Measurements from ENCODE around the gene MT1M.
A peak's percentile ranks its signal among the peaks of the same experiment; 100 is the strongest.
"Not testable (repeated sequence)": the region's sequence is repeated elsewhere in the genome, so short reads cannot be mapped to it uniquely, and the experiment has no call there.

MT1M gene

GRCh38 chr16:56632156-56632847 lies at the start of gene MT1M:
MT1M (plus strand) TSS chr16:56632659; CDS start chr16:56632732, 73 bp downstream.
- DNase-seq (ENCODE audit: low read depth, low spot score) = peak; percentile 45

- DNase-seq (ENCODE audit: low read depth, low spot score) = not testable (repeated sequence)
Measured at GRCh38 chr16:56582911-56583310, 49.5 kb upstream of the MT1M start.

GRCh38 chr16:56583351-56584168 lies 48.9 kb upstream of the MT1M start:
- no peak for DNase-seq (ENCODE audit: low read depth, low spot score)

GRCh38 chr16:56584276-56584675 lies 48.2 kb upstream of the MT1M start:
- no peak for DNase-seq (ENCODE audit: low read depth, low spot score)

DNA sequence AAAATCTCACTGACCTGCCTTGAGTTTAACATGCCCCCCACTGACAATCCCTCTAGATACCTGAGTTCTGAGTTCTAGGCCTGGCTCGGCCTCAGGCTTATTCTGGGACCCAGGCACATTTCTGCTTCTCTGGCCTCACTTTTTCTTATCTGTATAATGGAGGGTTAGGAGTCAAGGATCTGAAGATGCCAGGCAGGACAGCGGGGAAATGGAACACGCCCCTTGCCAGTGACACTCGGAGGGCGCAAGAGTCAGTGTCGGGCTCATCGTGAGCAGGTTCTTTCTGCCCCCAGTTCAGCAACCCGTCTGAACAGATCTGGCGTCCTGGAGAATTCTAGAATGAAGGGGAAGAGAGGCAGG lies 43.7 kb upstream of the MT1M start:
- DNase-seq (ENCODE audit: low read depth, low spot score) = no peak

DNA sequence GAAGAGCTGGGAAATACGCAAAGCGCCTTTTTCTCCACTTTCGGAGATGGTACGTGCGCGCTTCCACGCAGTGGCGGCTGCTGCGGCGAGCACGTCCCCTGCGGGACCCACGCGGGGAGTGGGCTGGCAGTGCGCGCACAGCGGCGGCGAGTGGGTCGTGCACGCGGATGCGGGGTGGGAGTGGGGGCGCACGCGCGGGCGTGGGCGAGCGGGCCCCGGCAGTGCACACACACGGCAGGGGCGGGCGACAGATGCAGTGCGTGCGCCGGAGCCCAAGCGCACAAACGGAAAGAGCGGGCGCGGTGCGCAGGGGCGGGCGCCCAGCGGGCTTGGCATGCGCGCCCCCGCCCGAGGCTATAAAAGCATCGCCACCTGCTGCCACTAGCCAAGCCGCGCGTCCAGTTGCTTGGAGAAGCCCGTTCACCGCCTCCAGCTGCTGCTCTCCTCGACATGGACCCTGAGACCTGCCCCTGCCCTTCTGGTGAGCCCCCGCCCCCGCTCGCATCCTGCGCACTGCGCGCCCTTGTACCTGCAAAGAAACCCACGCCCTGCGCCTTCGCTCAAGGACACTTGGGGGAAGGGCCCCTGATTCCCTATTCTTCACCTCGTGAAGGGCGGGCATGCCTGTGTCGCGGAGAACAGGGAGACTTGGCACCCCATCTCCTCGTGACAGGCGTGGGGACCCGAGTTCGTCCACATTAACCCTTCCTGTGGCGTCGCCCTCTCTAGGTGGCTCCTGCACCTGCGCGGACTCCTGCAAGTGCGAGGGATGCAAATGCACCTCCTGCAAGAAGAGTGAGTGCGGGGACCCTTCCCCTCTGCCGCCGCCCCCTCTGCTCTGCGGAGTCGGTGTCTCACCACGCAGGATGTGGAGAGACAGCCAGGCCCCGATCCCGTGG lies 43.1 kb upstream of the MT1M start, which contains the start of gene MT3:
TSS of gene MT3 (plus strand) at position 388 of the 899 bp plus-strand sequence. CDS start at position 451, 63 bp downstream.
- DNase-seq (ENCODE audit: low read depth, low spot score) = peak; percentile 50

DNA sequence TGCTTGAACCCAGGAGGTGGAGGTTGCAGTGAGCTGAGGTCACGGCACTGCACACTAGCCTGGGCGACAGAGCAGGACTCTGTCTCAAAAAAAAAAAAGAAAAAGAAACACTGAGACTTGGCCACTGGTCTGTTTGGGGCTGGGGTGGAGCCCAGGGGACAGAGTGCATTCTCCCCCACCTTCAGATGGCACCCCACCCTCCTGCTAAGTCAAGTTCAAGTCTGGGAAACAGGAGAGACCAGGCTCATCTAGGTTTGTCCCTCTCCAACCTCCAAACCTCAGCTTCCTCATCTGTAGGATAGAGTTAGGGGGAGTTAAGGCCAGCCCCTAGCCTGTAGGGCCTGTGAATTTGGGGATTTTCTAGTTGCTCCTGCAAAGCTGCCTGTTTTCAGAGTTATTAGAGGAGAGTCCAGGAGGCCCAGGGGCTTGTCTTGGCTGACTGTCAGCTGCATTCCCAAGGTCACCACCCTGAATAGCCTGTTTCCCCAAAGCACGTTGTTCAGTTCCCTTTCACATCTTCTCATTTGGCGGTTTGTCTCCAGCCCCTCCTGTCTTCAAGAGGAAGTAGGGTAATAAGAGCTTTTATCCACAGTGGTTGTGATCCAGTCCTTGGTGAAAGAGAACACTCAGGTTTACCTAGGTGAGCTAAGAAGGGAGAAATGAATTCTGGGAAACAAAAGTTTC lies 40.9 kb upstream of the MT1M start:
- DNase-seq (ENCODE audit: low read depth, low spot score) = no peak

DNA sequence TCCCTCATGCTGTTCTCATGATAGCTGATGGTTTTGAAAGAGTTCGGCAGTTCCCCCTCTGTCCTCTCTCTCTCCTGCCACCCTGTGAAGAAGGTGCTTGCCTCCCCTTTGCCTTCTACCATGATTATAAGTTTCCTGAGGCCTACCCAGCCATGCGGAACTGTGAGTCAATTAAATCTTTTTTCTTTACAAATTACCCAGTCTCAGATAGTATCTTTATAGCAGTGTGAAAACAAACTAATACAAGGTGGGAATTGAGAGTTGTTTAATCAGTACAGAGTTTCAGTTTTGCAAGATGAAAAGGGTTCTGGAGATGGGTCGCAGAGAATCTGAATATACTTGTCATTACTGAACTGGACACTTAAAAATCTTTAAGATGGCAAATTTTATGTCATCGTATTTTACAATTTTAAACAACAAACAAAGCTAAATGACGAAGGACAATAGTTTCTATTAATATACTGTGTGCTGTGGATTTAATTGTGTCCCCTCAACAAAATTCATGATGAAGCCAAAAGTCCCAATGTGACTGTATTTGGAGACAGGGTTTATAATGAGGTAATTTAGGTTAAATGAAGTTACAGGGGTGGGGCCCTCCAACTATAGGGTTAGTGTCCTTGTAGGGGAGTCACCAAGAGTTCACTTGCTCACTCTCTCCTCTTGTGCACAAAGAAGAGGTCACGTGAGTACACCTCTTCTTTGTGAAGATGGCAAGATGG lies 38.7 kb upstream of the MT1M start:
- DNase-seq (ENCODE audit: low read depth, low spot score) = no peak

DNA sequence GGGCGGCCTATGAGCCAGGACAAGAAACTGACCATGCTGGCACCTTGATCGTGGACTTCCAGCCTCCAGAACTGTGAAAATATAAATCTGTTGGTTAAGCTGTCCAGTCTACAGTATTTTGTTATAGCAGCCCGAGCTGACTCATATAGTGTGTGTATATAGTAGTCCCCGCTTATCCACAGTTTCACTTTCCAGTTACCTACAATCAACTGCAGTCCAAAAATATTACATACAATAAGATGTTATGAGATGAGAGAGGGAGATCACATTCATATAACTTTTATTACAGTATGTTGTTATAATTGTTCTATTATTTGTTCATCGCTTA lies 38.2 kb upstream of the MT1M start:
- no peak for DNase-seq (ENCODE audit: low read depth, low spot score)

GRCh38 chr16:56600398-56600999 lies 32.0 kb upstream of the MT1M start:
- DNase-seq (ENCODE audit: low read depth, low spot score) = peak; percentile 62

DNA sequence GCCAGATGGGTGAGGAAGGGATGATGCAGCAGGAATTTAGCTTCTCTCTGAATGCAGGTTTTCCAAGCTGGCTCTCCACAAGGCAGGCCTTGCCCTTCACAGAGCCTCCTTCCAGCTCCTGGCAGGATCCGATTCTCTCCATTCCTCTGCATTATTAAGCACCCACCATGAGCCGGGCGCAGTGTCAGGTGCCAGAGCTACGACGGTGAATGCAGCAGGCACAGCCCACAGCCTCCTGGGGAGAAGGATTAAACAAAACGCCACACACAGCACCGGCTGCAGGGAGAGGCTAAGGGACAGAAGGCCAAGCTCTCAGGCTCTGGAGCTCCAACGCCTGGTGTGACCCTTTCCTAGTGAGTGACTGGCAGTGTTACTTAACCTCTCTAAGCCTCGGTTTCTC lies 31.1 kb upstream of the MT1M start:
- DNase-seq (ENCODE audit: low read depth, low spot score) = no peak

GRCh38 chr16:56603589-56603988 lies 28.9 kb upstream of the MT1M start:
- DNase-seq (ENCODE audit: low read depth, low spot score) = peak; percentile 49

DNA sequence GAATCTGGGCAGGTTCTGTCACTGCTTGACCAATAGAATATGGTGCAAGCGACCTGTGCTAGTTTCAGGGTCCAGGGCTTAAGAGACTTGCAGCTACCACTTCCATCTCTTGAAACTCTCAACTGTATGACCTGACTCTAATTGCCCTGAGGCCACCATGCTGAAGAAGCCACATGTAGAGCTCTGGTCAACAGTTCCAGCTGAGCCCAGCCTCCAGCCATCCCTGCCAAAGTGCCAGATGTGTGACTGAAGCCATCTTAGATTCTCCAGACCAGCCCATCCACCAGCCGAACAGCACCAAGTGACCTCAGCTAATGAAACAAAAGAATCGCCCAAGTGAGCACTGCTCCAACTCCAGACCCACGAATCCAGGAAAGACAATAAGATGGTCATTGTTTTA lies 27.5 kb upstream of the MT1M start:
- DNase-seq (ENCODE audit: low read depth, low spot score) = no peak

- no peak for DNase-seq (ENCODE audit: low read depth, low spot score)
Measured at GRCh38 chr16:56605475-56605874, 27.0 kb upstream of the MT1M start.

GRCh38 chr16:56606071-56606475 lies 26.4 kb upstream of the MT1M start:
- DNase-seq (ENCODE audit: low read depth, low spot score) = no peak

GRCh38 chr16:56606476-56607108 lies 25.9 kb upstream of the MT1M start:
- peak; percentile 71 for DNase-seq (ENCODE audit: low read depth, low spot score)

GRCh38 chr16:56607109-56607618 lies 25.3 kb upstream of the MT1M start:
- peak; percentile 91 for DNase-seq (ENCODE audit: low read depth, low spot score)

GRCh38 chr16:56607675-56608042 lies 24.8 kb upstream of the MT1M start:
- DNase-seq (ENCODE audit: low read depth, low spot score) = peak; percentile 42

GRCh38 chr16:56608043-56608875 lies 24.2 kb upstream of the MT1M start, which contains the start of gene MT2A:
MT2A (plus strand) TSS chr16:56608584; CDS start chr16:56608656, 72 bp downstream.
- DNase-seq (ENCODE audit: low read depth, low spot score) = peak; percentile 98
